ENCODE results near the gene ACTL7A. TPM values are rescaled to one million over a fixed set of nuclear protein-coding genes. Genes with fewer than 3 reads are reported as not detected.

The ACTL7A gene
- total and polyA plus RNA-seq, 2 of the 4 experiments (the other 2 are of a cell fraction), result not detected

- no peak overlapping the region for H2BK15ac ChIP-seq (ENCODE audit: low read depth, low read length)
- H3K27ac ChIP-seq (ENCODE audit: insufficient read depth, low read length), result no peak overlapping the region
- no peak overlapping the region for H3K9ac ChIP-seq (ENCODE audit: low read depth, low read length)
- DNase-seq, result no peak
- no peak overlapping the region for H2BK5ac ChIP-seq (ENCODE audit: low read depth, low read length, poor library complexity, severe bottlenecking)
- no peak overlapping the region for H4K91ac ChIP-seq (ENCODE audit: insufficient read depth, low read depth, low read length)
- TF ChIP-seq ELK1 (IDR thresholded peaks at IDR 0.05; ENCODE audit: borderline replicate concordance, low read depth, low read length), result no peak
- no peak overlapping the region for H3K14ac ChIP-seq (replicated peaks; ENCODE audit: low read depth, low read length)
- H3K23ac ChIP-seq (ENCODE audit: low read depth, low read length), result no peak overlapping the region
- H3K79me1 ChIP-seq (ENCODE audit: low read depth in 1 of 2, low read length in 2 of 2), result no peaks in the 10 kb centered on the region
- H2AK9ac ChIP-seq (replicated peaks; ENCODE audit: low read depth, low read length, poor library complexity), result no peak overlapping the region
- no peak overlapping the region for H3K56ac ChIP-seq (ENCODE audit: extremely low read depth, insufficient read depth, low read length)
- intact Hi-C loops (cut with micrococcal nuclease) (no loop called here), dilution Hi-C loops (cut with HindIII; ENCODE audit: low sequenced_read_pairs, unreplicated experiment) (no loop called here), in situ Hi-C loops (cut with MboI; ENCODE audit: low sequenced_read_pairs) (no loop called here)
- H3K4me3 ChIP-seq (ENCODE audit: insufficient read depth, low read depth, low read length), result no peak overlapping the region
- H2AK5ac ChIP-seq (ENCODE audit: low read depth, low read length), result no peak overlapping the region
- H4K8ac ChIP-seq (ENCODE audit: low read depth in 2 of 2, low read length in 2 of 2), result no peak overlapping the region
- no peak overlapping the region for H2BK20ac ChIP-seq (ENCODE audit: low read depth, low read length)
- no peaks in the 10 kb centered on the region for H3K27me3 ChIP-seq (ENCODE audit: control insufficient read depth, insufficient read depth, low read length)
- no peak overlapping the region for H4K5ac ChIP-seq (ENCODE audit: low read depth, low read length)
- H4K20me1 ChIP-seq (ENCODE audit: insufficient read depth, low read length), result no peaks in the 10 kb centered on the region
- H3K36me3 ChIP-seq (ENCODE audit: control insufficient read depth, insufficient read depth, low read length), result peaks cover 12% of the 10 kb centered on the region
- no peak overlapping the region for H3K4me2 ChIP-seq (ENCODE audit: low read depth, low read length)
- H3K9me3 ChIP-seq (ENCODE audit: control insufficient read depth, insufficient read depth, low read length), result no peaks in the 10 kb centered on the region
- H3K4me1 ChIP-seq (ENCODE audit: control insufficient read depth, insufficient read depth, low read length), result peaks cover 2% of the 10 kb centered on the region; the same call in 1 of the 2 replicates
- no CpG with 5 or more reads among the region's 3 CpGs for WGBS, 2 experiments (ENCODE audit: extremely low coverage in 2 of 2, insufficient read length in 1 of 2)
- BruUV-seq (replicated peaks), result no TSS peak
- H3K18ac ChIP-seq (ENCODE audit: low read depth, low read length), result no peak overlapping the region
- CTCF ChIA-PET, result interaction anchor here (0.9 to 1.1 kb wide), 2 partner anchors 15 to 25 kb away, joined by 3 read pairs; no protein-coding TSS in a partner anchor
- H3K4ac ChIP-seq (ENCODE audit: low read depth, low read length), result no peak overlapping the region
- no peak for ATAC-seq (ENCODE audit: low read depth)
- H3K9me1 ChIP-seq (ENCODE audit: insufficient read depth, low read length), result peaks cover 3% of the 10 kb centered on the region; the same call in 1 of the 2 replicates
- POLR2A ChIA-PET (ENCODE audit: unreplicated experiment), result no interaction called here
- H2AFZ ChIP-seq (replicated peaks; ENCODE audit: low read length, poor library complexity), result no peak overlapping the region
- no peak overlapping the region for H2BK120ac ChIP-seq (ENCODE audit: low read depth, low read length)
Observed at GRCh38 chr9:108884701-108885100, 22.6 kb downstream of the ACTL7A start.

All from IMR-90 (cell line).